Fibroblast of upper back skin (primary cell): ENCODE measurements around the gene ZNF341.
"Not testable (repeated sequence)": the region's sequence is repeated elsewhere in the genome, so short reads cannot be mapped to it uniquely, and the experiment has no call there.

Experiments used
- DNase-seq: peaks from one replicate; pipeline ENCODE4 v3.0.0-alpha.2; 2013

ZNF341 gene

DNA sequence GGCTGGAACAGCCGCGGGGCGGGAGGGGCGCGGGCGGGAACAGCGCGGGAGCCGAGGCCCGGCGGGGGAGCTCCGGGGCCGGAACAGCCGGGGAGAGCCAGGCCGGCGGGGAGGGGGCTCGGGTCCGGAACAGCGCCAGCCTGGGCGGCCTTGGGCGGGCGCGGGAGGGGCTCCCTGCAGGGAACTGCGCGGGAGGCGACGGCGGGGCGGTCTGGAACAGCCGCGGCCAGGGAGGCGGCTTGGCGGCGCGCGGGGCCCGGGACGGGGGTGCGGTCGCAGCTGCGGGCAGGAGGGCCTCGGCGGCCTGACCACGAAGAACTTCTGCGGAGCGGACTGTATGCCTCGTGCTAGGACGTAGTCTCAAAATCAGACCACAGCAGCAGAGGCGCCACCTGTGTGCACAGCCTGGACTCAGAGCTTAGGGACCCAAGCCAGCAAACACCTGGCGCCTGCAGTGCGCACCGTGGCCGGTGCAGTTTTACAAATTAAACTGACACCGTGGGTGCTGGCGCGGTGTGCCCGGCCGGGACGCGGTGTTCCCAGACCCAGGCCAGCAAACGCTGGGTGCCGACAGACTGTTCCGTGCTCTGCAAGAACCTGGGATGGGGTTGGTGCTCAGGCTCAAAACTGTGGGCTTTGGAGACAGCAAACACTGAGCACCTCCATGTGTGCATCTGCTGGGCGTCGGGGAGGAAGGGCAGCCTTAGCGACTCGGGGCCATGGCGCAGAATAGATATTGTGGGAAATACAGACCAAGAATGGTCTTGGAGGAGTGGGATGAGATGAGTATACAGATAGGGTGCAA is 572 bp downstream of the ZNF341 start:
- no peak for DNase-seq

DNA sequence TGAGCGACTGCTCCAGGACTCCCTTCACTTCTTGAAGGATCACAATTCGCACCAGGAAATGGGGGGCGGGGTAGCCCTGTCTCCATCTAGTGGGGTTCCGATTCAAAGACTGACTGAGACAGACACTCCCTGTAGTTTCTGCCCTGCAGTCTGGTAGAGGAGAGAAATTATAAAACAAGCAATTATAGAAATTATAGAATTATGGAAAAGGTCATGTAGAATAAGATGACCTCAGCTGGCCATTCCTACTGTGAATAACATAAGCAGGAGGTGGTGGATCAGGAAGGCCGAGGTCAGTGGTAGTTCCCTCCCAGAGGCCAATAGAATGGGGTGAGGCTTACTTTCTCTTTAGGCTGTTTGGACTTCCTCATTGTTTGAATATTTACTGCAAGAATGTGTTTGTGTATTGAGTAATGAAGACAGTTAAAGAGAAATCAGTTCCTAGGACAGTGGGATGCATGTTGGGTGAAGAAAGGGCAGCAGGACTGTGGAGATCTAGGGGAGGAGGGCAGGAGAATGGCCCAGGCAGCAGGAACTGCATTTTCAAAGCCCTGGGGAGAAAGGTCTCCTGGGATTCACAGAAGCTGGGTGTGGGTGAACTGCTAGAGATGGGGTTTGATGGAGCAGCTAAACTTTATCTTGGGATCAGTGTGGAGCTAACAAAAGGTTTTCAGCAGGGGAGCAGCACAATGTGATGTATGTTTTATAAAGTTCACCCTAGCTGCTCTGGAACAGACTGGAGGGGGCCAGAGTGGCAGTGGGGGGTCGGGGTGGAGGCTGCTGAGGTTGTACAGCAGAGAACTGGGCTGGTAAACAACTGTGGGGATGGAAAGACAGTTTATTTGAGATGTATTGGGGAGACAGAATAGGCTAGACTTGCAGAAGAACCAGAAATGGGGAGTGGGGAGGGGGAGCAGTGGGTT is 2.1 kb downstream of the ZNF341 start:
- peak; percentile 73 for DNase-seq

DNA sequence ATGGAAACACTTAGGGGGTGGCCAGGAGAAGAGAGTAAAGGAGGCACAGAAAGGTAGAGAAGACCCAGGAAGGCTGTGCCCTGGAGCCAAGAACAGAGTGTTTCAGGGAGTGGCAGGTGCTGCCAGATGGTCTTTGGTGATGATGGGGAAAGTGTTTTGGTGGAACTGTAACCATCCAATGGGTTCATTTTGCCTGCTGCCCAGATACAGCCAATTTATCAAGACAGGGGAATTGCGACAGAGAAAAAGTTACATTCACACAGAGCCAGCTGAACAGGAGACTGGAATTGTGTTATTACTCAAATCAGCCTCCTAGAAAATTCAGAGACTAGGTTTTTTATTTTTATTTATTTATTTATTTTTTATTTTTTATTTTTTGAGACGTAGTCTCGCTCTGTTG is 5.2 kb downstream of the ZNF341 start:
- DNase-seq, result no peak

DNA sequence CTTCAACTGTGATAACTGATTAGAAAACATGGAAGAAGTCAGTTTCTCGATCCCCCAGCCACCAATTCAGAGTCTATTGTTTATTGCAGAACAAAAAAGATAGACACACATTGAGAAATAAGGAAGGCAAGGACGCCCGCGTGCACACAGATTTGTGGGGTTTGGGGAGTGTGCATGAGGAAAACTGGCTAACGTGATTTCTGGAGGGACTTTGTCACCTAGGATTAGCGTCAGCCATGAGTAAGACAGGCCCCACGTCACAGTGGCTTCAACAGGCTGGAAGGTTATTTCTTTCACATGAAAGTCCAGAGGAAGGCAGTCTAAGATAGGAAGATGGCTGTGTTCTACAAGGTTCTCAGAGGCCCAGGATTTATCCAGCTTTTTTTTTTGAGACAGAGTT is 7.7 kb downstream of the ZNF341 start:
- no peak for DNase-seq

DNA sequence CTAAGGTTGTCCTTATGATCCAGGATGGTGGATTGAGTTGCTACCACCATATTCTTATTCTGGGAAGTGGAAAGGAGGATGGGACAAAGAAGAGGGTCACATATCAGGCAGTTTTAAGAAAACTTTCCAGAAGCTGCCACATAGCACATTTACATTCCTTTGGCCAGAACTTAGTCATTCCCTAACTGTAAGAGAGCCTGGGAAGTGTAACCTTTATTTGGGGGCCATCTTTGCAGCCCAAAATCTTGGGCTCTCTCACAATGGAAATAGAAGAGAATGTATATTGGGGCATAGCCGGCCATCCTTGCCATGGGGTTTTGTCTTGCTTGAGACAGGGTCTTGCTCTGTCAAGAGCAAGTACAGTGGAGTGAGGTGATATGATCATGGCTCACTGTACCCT is 8.4 kb downstream of the ZNF341 start:
- no peak for DNase-seq

DNA sequence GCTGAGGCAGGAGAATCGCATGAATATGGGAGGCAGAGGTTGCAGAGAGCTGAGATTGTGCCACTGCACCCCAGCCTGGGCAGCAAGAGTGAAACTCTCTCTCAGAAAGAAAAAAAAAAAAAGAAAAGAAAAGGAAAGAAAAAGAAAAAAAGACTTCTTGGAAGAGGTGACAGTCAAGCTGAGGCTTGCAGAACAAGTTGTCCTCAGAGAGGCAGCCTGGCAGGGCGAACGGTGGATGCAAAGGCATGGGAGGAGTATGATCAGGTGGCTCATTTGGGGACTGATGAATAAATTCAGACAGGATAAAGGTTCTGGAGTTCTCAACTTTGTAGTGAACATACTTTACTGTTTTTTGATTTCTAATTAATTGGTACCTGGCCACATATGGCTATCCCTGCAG is 12.4 kb downstream of the ZNF341 start:
- no peak for DNase-seq

DNA sequence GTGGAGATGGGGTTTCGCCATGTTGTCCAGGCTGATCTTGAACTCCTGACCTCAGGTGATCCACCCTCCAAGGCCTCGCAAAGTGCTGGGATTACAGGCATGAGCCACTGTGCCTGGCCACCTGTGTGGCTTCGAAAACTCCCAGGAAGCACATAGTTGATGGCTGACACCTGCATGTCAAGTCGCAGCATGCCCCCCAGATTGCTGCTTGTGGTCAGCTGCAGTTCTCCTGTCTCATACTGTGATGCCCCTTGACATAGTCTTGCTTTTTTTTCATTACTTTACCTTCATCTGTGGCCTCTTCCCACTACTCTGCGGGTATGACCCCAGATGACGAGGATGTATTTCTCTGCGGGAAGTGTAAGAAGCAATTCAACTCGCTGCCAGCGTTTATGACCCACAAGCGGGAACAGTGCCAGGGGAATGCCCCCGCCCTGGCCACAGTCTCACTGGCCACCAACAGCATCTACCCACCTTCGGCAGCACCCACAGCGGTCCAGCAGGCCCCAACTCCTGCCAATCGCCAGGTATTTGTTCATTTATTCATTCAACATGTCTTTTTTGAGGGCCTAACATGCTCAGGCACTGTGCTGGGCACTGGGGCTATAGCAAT is 13.1 kb downstream of the ZNF341 start:
- no peak for DNase-seq

DNA sequence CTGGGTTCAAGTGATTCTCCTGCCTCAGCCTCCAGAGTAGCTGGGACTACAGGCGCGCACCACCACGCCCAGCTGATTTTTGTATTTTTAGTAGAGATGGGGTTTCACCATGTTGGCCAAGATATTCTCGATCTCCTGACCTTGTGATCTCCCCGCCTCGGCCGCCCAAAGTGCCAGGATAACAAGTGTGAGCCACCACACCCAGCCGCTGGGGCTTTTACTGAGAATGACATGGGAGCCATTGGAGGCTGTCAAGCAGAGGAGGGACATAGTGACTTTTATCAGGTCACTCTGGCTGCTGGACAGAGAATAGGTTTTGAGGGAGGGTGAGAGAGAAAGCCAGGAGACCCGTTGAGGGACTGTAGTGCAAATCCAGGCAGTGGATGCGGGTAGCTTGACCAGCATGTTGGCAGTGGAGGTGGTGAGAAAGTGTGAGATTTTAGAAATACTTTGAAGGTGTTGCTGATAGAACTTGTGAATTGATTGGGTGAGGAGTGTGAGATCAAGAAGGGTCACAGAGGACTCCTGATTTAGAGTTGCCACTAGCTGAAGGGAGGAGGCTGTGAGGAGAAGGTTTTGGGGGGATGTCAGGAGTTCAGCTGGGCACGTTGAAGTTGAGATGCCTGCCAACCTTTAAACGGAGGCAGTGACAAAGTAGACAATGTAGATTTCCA is 14.7 kb downstream of the ZNF341 start:
- no peak for DNase-seq

DNA sequence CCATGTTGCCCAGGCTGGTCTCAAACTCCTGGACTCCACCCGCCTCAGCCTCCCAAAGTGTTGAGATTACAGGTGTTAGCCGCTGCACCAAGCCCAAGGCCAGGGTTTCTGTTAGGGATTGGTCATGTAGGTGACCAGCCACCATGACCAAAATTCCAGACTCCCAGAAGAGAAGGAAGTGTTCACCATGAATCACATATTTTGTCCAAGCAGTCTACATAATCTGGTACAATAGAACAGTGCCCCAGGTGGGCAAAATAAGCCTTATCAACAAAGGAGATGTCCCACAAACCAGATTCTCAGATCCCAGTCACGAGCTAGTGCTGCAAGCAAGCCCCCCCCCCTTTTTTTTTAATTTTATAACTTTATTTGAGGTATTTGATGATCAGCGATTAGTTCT is 20.0 kb downstream of the ZNF341 start:
- no peak for DNase-seq

DNA sequence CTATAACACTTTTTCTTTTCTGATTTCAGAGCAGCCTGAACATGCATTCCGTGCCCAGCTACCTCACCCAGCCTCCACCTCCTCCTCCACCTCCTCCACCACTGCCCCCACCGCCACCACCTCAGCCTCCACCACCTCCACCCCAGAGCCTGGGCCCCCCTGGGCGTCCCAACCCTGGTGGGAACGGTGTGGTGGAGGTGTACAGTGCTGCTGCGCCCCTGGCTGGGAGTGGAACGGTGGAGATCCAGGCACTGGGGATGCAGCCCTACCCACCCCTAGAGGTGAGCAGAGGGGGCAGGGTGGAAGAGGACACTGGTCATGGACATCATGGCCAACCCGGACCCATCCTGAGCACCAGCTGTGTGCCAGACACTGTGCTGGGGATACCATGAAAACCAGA is 21.3 kb downstream of the ZNF341 start:
- no peak for DNase-seq

DNA sequence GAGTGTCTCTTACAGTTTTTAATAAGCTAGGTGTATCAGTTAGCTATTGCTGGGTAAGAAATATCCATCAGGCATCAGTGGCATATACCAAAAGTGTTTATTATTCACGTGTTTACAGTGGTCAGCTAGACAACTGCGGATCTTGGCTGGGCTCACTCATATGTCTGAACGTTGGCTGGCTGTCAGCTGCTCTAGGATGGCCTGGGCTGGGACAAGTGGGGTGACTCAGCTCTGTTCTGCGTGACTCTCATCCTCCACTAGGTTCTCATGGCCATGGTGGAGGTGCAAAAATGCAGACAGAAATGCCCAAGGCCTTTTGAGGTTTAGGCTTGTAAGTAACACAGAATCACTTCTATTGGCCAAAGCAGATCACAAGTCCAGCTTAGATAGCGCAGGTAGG is 22.0 kb downstream of the ZNF341 start:
- no peak for DNase-seq

DNA sequence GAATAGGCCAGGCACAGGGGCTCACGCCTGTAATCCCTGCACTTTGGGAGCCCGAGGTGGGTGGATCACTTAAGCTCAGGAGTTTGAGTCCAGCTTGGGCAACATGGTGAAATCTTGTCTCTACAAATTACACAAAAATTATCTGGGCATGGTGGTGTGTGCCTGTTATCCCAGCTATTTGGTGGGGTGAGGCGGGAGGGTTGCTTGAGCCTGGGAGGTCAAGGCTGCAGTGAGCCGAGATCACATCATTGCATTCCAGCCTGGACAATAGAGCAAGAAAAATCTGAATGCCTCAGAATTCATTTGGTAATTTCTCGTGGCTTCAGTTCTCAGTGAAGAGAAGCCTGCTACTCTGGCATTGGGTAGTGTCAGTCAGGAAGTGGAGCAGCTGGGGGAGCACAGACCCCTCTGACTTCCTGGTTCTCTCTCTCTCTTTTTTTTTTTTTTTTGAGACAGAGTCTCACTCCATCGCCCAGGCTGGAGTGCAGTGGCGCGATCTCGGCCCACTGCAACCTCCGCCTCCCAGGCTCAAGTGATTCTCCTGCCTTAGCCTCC is 24.2 kb downstream of the ZNF341 start:
- not testable (repeated sequence) for DNase-seq

DNA sequence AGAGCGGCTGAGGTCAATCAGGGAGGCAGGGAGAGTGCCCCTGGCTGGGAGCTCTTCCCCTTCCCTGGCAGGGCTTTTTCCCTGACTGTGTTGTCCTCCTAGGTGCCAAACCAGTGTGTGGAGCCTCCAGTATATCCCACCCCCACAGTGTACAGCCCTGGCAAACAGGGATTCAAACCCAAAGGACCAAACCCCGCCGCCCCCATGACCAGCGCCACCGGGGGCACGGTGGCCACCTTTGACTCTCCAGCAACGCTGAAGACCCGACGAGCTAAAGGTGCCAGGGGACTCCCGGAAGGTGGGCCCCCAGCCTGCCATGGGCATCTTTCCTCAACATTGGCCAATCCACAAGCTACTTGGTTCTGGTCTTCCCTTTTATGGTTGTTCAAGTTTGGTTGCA is 25.2 kb downstream of the ZNF341 start:
- no peak for DNase-seq

DNA sequence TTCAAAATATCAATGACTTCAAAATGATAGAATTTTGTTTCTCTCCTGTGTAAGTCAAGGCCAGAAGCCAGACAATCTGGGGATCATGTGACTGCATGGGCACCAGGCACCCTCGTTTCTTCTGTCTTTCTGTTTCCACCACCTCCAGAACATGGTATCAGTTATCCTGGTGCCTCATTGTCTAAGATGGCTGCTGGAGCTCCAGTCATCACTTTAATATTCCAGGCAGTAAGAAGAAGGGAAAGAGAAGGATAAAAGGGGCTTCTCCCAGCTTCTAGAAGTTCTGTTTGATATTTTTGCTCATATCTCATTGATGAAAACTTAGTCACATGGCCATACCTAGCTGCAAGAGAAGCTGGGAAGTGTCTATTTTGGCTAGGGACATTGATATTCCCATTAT is 25.7 kb downstream of the ZNF341 start:
- no peak for DNase-seq

DNA sequence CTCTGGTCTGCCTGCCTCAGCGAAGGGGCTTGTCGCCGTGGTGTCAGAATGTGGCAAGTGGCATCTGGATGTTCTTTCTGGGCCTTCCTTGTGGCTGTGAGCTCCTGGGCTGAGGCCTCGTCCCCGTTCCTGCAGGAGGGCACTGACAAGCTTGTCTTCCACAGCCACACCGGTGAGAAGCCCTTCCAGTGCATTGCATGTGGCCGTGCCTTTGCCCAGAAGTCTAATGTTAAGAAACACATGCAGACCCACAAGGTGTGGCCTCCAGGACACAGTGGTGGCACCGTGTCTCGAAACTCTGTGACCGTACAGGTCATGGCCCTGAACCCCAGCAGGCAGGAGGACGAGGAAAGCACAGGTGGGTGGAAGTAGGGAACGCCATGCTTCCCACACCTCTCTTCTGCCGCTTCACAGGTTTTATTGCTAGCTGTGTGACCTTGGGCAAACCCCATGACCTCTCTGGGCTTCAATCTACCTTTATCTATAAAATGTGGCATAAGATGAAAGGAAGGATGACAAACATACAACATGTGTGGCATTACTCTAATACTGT is 30.0 kb downstream of the ZNF341 start:
- DNase-seq, result no peak

DNA sequence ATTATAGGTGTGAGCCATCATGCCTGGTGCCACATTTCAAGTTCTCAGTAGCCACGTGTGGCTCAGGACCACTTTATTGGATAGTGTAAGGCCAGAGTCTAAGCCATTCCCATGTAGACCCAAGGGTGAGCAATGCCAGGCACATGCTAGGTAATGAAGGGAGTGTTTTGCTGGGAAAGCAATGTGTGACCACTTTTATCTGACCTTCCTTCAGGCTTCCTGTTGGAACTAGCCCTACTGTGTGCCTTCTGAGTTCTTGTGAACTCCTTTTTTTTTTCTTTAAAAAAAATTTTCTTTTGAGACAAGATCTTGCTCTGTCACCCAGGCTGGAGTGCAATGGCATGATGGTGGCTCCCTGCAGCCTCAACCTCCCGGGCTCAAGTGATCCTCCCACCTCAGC is 33.3 kb downstream of the ZNF341 start:
- DNase-seq, result no peak

DNA sequence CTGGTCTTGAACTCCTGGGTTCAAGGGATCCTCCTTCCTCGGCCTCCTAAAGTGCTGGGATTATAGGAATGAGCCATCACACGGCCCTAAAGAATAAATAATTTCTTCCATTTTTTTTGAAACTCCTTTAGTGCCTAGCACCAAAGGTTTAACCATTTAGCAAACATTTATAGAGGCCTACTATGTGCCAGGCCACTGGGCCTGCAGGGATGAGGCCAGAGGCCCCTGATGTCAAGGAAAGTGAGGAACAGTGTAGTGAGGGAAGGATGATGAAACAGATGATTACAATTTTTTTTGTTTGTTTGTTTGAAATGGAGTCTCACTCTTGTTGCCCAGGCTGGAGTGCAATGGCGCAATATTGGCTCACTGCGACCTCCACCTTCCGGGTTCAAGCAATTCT is 33.8 kb downstream of the ZNF341 start:
- no peak for DNase-seq

DNA sequence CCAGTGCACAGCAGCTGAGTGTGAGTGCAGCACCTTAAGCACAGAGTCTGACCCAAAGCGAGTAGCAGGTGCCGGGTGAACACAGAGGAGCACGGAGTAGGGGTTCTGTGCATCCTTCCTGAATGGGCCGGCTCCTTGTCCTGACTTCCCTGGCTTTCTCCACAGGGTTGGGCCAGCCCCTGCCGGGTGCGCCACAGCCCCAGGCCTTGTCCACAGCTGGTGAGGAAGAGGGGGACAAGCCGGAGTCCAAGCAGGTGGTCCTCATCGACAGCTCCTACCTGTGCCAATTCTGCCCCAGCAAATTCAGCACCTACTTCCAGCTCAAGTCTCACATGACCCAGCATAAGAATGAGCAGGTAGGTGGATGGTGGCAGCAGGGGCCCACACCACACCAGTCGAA is 34.9 kb downstream of the ZNF341 start:
- DNase-seq, result no peak

DNA sequence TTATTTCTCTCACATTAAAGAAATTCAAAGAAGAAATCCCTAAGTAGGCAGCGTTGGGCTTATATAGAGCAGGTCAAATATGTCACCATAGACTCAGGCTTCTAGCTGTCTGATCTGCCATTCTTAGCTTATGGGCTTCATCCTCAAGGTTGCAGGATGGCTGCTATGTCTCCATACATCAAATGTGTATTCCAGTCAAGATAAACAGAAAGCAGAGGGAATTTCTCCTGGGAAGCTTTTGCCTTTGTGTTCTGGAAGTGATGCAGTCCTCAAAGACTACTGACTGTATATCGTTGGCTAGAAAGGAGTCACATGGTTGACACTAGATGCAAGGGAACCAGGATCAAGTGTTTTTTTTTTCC is 36.0 kb downstream of the ZNF341 start:
- DNase-seq, result no peak

DNA sequence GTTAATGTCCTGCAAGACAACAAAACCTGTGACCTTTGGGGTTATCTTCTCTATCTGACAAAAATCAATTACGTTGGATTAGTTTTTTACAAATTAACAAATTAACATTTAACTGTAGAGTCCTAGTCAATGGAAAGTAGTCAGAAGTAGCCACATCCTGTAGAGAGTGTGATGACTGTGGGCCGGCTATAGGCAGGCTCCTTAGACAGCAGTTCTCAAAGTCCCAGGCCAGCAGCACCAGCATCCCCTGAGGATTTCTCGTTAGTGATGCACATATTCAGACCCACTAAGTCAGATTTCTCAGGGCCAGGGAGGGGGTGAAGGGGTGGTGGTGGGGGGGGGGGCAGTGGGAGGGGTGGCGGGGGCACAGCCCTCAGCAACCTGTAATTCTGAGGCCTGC is 37.2 kb downstream of the ZNF341 start:
- no peak for DNase-seq

DNA sequence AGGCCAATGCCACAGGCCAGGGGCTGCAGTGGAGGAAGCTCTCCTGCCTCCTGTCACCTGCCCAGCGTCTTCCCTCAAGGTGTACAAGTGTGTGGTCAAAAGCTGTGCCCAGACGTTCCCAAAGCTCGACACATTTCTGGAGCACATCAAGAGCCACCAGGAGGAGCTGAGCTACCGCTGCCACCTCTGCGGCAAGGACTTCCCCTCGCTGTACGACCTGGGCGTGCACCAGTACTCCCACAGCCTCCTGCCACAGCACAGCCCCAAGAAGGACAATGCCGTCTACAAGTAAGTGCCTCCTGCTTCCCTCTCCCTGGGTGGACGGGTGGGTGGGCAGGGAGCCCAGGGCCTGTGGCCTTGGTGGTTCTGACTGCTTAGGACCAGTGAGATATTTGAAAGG is 38.2 kb downstream of the ZNF341 start:
- DNase-seq, result no peak

DNA sequence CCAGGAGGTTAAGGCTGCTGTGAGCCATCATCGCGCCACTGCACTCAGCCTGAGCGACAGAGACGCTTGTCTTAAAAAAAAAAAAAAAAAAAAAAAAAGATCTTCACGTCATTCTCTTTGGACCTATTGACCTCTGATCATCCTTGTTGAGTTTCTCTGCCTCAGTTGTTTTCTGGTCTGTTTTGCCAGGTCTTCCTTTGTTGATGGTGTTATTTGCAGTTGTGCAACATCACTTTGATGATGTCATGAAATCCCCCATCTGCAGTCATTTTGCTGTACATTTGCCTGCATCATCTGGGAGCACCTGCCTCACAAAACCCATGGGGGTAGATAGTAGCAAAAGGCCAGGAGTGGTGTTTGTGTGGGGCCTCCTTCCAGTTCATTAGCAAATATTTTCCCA is 40.1 kb downstream of the ZNF341 start:
- no peak for DNase-seq

DNA sequence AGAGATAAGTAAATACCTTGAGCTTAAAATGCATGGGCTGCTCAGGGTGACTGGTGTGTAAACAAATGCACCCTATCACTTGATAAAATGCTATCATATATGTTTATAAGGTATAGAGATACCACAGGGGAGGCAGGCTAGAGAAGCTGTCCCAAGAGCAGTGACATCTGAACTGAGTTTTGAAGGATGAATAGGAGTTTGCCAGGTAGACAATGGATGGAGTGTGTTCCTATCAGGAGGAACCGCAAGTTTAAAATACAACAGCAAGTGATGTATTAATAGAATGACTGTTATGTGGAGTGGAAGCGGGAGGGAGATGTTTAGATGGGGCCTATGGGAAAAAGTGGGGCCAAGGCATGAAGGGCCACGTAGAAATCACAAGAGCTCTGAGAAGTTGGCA is 40.6 kb downstream of the ZNF341 start:
- DNase-seq, result no peak
